HepG2 (cell line): Measurements from ENCODE around the gene SAPCD2. TPM values are rescaled to one million over a fixed set of nuclear protein-coding genes. Genes with fewer than 3 reads are reported as not detected.

Experiments
- ETV5 ChIP-seq: IDR thresholded peaks from 2 replicates; pipeline ENCODE4 v1.6.1; 2018; ENCODE audit warnings: missing biosample characterization, missing genetic modification reagents, inconsistent platforms, borderline replicate concordance
- GATA4 ChIP-seq: sonication (generic); IDR thresholded peaks from 2 replicates; pipeline ENCODE4 v1.6.1; 2016; ENCODE audit warnings: antibody characterized with exemption, low read depth, borderline replicate concordance
- KDM4B ChIP-seq: sonication (generic); formaldehyde crosslinking; IDR thresholded peaks from 2 replicates; pipeline ENCODE4 v1.4.0; 2020; ENCODE audit warnings: missing genetic modification reagents
- MTA1 ChIP-seq: sonication (generic); formaldehyde crosslinking; IDR thresholded peaks from 2 replicates; pipeline ENCODE4 v1.4.0; 2020; ENCODE audit warnings: missing genetic modification reagents, mild to moderate bottlenecking, borderline replicate concordance
- PAXIP1 ChIP-seq: sonication (generic); formaldehyde crosslinking; conservative IDR thresholded peaks from 2 replicates; pipeline ENCODE4 v1.4.0; 2020; ENCODE audit warnings: mild to moderate bottlenecking, missing genetic modification reagents, moderate library complexity
- ZEB1 ChIP-seq: IDR thresholded peaks from 2 replicates; pipeline ENCODE4 v1.6.1; 2012; ENCODE audit warnings: mild to moderate bottlenecking, low read depth, inconsistent platforms; ENCODE audit not compliant: insufficient replicate concordance
- ZNF318 ChIP-seq: sonication (generic); formaldehyde crosslinking; IDR thresholded peaks from 2 replicates; pipeline ENCODE4 v1.4.0; 2020; ENCODE audit warnings: mild to moderate bottlenecking, missing genetic modification reagents
- ZNF512 ChIP-seq: sonication (generic); formaldehyde crosslinking; IDR thresholded peaks from 2 replicates; pipeline ENCODE4 v1.4.0; 2020; ENCODE audit warnings: mild to moderate bottlenecking, missing genetic modification reagents
- ZNF703 ChIP-seq: sonication (generic); formaldehyde crosslinking; IDR thresholded peaks from 2 replicates; pipeline ENCODE4 v1.5.1; 2020; ENCODE audit warnings: missing genetic modification reagents, mild to moderate bottlenecking, moderate library complexity, borderline replicate concordance
- polyA plus RNA-seq, 8 experiments: library from polyadenylated mRNA; depleted of rRNA in 3 of 8; stranded (reverse) in 7 of 8; unstranded in 1 of 8; fragments of >200 nt; fragmentation: Illumina TruSeq in 4 of 8; extraction: Trizol in 4 of 8; gene quantifications; 2 replicates each; pipeline versions ENCODE4 v1.2.1 to v1.2.3, GENCODE V29; 2011 to 2016; ENCODE audit warnings: low read depth in 4 of 8, missing spikeins in 1 of 8, mixed read lengths in 1 of 8; ENCODE audit not compliant: insufficient read depth in 1 of 8
- total RNA-seq, 5 experiments: library from RNA; depleted of rRNA; stranded (reverse); fragments of >200 nt; fragmentation: Illumina TruSeq; extraction: Trizol; gene quantifications; 2 replicates each; pipeline ENCODE4 v1.2.3, GENCODE V29; 2016; ENCODE audit warnings: low read depth in 1 of 5
- TF ChIP-seq, protein P1 (sequence below): sonication (generic); formaldehyde crosslinking; IDR thresholded peaks from 2 replicates; pipeline ENCODE4 v1.5.1; 2020; ENCODE audit warnings: missing genetic modification reagents, mild to moderate bottlenecking, borderline replicate concordance
- TF ChIP-seq, protein P2 (sequence below): sonication (generic); formaldehyde crosslinking; conservative IDR thresholded peaks from 2 replicates; pipeline ENCODE4 v1.4.0; 2020; ENCODE audit warnings: missing genetic modification reagents

Gene SAPCD2
- total and polyA plus RNA-seq, 2 of the 13 experiments (the other 11 are each of a cell fraction or from before 2014, with no cell fraction given): 21.9 to 42.8 TPM

GRCh38 chr9:137046088-137046787 lies 24.1 kb downstream of the SAPCD2 start, which contains the start of gene NPDC1 (continued):
- TF ChIP-seq ZNF318 (CRISPR knock-in tag) (no peak; the same call in 1 of the 2 replicates), GATA4 (no peak), ZNF512 (CRISPR knock-in tag) (no peak), ETV5 (CRISPR knock-in tag) (peak; percentile 61), ZEB1 (peak; percentile 7), KDM4B (peak; percentile 39; the same call in 1 of the 2 replicates), ZNF703 (CRISPR knock-in tag) (0 out of 2 replicates have a peak, but pooled peaks have one; percentile 3), MTA1 (CRISPR knock-in tag) (0 out of 2 replicates have a peak, but pooled peaks have one; percentile 58), PAXIP1 (CRISPR knock-in tag) (peak; percentile 33; the same call in 1 of the 2 replicates)
- TF ChIP-seq, protein P1, sequence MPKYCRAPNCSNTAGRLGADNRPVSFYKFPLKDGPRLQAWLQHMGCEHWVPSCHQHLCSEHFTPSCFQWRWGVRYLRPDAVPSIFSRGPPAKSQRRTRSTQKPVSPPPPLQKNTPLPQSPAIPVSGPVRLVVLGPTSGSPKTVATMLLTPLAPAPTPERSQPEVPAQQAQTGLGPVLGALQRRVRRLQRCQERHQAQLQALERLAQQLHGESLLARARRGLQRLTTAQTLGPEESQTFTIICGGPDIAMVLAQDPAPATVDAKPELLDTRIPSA: peak; percentile 73; the same call in 1 of the 2 replicates
- TF ChIP-seq, protein P2, sequence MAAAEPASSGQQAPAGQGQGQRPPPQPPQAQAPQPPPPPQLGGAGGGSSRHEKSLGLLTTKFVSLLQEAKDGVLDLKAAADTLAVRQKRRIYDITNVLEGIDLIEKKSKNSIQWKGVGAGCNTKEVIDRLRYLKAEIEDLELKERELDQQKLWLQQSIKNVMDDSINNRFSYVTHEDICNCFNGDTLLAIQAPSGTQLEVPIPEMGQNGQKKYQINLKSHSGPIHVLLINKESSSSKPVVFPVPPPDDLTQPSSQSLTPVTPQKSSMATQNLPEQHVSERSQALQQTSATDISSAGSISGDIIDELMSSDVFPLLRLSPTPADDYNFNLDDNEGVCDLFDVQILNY: 0 out of 2 replicates have a peak, but pooled peaks have one; percentile 33
